HG03280 (cell line): ENCODE measurements around the gene TCF20.

Experiments used
- ATAC-seq: cut with Tn5 transposase; IDR thresholded peaks from one replicate; pipeline ENCODE4 v1.9.1; 2021; ENCODE audit warnings: mild to moderate bottlenecking, moderate library complexity; ENCODE audit not compliant: unreplicated experiment

The TCF20 gene

GRCh38 chr22:42301077-42301741, 30.8 kb upstream of the TCF20 start:
- ATAC-seq, result no peak

DNA sequence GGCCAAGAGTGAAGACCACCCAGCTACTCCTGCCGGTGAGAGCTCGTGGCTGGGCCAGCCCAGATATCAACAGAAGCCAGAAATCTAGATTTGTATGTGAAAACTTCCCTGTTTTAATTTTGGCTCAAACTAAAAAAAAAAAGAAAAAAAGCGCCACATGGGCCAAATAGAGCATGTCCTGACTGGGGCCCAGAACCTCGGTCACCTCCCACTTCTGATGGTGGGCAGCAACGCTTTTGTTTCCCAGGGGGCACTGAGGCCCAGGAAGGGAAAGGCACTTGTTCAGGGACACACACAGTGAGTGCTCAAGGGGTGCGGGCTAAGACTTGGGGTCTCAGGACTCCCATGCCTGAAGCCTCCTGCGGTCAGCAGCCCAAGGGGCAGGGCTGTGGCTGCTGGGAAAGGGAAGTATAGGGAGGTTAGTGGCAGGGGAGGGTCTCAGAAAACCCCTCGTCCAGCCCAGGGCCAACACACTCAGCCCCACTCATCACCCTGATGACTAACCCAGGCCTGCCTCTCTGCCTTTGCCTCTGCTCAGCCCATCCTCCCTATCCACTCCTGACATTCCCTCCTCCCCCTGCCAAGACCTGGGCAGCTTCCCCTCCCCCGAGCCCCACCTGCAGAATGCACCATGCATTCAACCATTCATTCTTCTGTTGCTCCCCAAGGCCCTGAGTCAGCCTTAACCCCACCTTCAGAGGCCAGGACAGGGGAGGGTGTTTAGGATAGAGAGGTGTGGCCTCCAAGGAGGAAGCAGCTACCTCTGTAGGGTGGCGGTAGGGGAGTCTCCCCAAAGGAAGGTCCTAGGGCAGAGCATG, 30.0 kb upstream of the TCF20 start:
- no peak for ATAC-seq

GRCh38 chr22:42299586-42300258, 29.3 kb upstream of the TCF20 start:
- ATAC-seq, result no peak

GRCh38 chr22:42298746-42299145, 28.3 kb upstream of the TCF20 start:
- no peak for ATAC-seq

DNA sequence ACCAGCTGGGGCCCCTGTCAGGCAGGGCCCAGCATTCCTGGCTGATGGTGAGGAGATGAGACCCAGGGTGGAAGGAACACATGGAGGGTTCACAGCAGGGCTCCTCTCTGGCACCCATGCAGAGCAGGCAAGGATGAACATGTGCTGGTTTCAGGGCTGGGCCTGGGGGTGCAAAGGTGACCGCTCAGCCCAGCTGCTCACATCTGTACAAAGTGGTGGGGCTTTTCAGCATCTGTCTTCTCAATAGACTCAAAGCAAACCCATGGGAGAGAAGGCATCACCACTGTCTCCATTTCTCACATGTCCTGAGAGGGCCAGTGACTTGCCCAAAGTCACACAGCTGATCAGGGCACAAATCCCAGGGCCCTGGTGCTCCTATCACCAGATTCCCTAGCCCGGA, 27.3 kb upstream of the TCF20 start:
- ATAC-seq, result no peak

- no peak for ATAC-seq
Observed at GRCh38 chr22:42296883-42297282, 26.4 kb upstream of the TCF20 start.

GRCh38 chr22:42296381-42296853, 26.0 kb upstream of the TCF20 start:
- ATAC-seq, result no peak

DNA sequence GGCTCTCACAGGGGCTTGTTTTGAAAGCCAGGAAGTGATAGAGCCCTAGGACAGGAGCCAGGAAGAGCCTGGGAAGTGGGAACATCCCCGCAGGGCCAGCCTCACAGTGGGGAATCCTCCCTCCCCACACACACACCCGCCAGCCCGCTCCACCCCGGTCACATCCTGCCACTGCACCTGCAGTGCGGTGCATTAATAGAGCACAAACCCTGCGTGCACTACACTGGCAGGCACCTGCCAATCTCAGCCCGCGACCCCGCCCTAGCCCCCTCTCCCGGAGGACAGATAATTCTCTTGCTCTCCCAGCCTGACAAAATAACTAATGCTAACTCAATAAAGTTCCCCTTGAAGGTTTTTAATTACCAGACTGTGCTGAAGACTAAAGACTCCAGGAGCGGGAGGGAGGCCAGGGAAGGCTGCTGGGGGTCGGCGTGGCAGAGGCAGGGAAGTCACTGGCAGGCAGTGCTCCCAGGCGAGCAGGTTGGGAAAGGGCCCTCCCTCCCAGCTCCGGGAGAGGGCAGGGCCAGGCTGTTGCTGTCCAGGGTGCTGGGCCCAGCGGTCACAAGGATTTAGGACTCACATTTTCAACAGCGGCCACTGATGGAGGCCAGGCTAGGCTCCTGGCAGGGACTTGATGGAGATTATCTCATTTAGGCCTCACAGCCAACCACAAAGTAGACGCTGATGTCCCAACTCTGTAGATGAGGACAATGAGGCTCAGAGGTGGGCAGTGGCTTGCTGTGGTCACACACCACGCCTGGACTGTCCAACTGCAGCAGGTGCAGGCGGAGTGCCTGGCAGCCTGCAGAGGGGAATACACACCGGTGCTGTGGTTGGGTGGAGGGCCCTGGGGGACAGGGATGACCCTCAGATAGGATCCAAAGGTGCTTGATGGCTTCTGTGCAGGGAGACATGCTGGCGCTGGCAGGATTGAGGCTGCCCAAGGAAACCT, 23.9 kb upstream of the TCF20 start:
- no peak for ATAC-seq

GRCh38 chr22:42292732-42293520, 22.5 kb upstream of the TCF20 start:
- no peak for ATAC-seq

DNA sequence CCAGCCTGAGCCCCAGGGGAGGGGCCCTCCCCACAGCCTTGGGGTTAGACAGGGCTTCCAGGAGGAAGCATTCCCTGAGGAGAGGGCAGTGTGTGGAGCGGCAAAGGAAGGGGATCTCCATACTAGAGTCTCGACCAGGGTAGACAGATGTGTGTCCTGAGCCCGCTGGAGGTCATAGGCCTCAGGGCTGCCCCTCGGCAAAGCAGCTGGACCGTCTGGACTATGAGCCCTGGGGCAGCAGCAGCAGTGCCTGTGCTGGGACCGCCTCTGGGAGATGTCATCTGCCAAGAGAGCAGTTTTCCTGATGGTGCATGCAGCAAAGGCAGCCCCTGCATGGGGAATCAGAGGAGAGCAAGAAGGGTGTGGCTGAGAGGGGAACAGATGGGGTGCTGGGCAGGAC, 20.8 kb upstream of the TCF20 start:
- no peak for ATAC-seq

DNA sequence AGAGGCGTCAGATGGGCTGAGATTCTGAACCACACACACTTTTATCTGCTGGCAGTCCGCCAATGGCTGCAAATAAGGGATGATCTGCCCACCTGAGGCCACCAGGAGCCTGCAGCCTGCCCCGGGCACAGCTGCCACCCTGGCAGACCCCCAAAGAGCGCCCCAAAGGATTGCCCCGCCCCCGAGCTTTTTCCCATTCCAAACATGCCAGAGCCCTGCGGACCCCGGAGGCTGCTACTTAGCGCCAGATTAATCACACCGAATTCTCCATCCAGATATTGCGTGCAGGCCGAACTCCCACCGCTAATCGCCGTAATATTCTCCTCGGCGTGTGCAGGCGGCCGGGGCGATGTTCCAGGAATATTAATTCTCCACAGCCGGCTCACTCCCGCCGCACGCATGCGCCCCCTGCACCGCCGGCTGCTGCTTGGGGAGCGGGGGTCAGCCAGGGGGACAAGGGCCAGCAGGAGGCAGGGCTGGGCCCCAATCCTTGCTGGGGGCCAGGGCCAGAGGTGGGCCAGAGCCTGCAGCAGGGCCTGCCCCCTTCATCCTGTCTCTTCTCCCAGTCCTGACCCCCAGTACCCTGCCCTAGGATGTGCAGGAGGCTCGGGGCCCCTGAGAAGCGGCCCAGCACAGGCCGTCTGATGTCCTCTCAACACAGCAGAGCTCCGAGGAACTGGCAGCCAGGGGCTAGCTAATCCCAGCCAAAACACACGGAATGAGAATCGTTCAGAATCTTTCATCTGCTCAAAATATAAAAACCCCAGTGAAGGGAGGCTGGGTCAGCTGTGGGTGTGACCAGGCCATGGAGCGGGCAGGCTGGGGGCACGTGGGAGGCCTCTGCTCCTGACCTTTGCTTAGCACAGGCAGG, 19.5 kb upstream of the TCF20 start:
- ATAC-seq, result no peak

DNA sequence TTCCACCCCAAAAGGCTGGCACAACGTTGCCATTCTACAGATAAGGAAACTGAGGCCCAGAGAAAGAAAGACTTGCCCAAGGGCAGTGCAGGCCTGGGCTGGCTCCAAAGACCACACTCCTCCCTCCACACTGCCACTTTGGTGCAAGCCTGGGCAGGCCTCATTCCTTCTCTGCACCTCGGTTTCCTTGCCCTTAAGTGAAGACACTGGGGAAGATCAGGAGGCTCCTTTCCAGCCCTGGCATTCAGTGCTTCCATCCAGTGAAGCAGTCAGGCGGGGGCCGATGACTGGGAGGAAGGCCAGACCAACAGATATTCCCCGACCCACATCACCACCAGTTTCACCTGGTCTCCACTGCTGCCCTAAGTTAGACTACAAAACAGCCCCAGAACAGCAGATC, 18.3 kb upstream of the TCF20 start:
- no peak for ATAC-seq

GRCh38 chr22:42287174-42287890, 16.9 kb upstream of the TCF20 start:
- no peak for ATAC-seq

GRCh38 chr22:42286205-42286604, 15.8 kb upstream of the TCF20 start:
- ATAC-seq, result no peak

GRCh38 chr22:42285604-42286003, 15.2 kb upstream of the TCF20 start:
- ATAC-seq, result no peak

DNA sequence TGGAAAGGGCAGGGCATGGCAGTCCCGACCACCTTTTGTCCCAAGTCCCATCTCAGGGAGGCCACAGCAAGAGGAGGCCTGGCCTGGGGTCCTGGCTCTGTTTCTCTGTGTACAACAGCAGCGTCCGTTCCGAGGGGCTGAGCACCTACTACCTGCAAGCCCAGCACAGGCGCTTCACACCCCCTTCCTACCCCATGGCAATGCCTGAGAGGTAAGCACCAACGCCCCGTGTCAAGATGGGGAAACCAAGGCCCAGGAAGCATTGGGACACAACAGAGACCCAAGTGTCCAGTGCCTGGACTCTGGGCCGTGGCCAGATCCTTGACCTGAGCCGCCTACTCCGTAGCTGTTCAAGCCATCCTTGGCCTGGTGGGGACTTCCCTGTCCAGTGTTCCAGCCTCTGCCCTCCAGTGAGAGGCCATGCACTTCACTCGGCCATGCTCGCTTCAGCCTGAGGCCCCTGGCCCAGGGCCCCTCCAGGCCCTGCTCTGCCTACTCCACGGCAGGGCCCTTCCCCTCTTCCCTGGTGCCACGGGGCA, 14.3 kb upstream of the TCF20 start:
- ATAC-seq, result no peak

GRCh38 chr22:42284202-42284591, 13.7 kb upstream of the TCF20 start:
- no peak for ATAC-seq
